Thyroid gland (tissue), 4 donors: ENCODE data around the gene PRND. TPM values are rescaled to one million over a fixed set of nuclear protein-coding genes. Genes with fewer than 3 reads are reported as not detected.
"Not testable (repeated sequence)": the region's sequence is repeated elsewhere in the genome, so short reads cannot be mapped to it uniquely, and the experiment has no call there.

Experiments used
- DNase-seq, 2 donors: peaks; one replicate each; pipeline ENCODE4 v3.0.0-alpha.2; 2019
- H3K27ac ChIP-seq, 3 donors: fragments of 200-600 bp; sonication (generic); 1 replicate in 2 of 3; 2 replicates in 1 of 3; pipeline ENCODE4 v1.5.1; 2016 to 2019; ENCODE audit warnings: mild to moderate bottlenecking in 1 of 3, moderate library complexity in 1 of 3
- H3K27me3 ChIP-seq: fragments of 200-600 bp; sonication (generic); one replicate; pipeline ENCODE4 v1.5.1; 2019
- H3K36me3 ChIP-seq, 2 donors: fragments of 200-600 bp; sonication (generic); one replicate each; pipeline ENCODE4 v1.5.1; 2016 to 2019
- H3K4me1 ChIP-seq, 2 donors: fragments of 200-600 bp; sonication (generic); one replicate each; pipeline ENCODE4 v1.5.1; 2017 to 2019
- H3K4me3 ChIP-seq, 3 donors: fragments of 200-600 bp; sonication (generic); replicated peaks in 1 of 3; 1 replicate in 2 of 3; 2 replicates in 1 of 3; pipeline ENCODE4 v1.5.1; 2016; ENCODE audit warnings: mild to moderate bottlenecking in 1 of 3
- H3K9me3 ChIP-seq: fragments of 200-600 bp; sonication (generic); one replicate; pipeline ENCODE4 v1.5.1; 2017
- POLR2A ChIP-seq, 2 donors: fragments of 450-650 bp; IDR thresholded peaks; one replicate each; pipeline ENCODE4 v1.6.1; 2017; ENCODE audit warnings: antibody characterized with exemption in 2 of 2, mild to moderate bottlenecking in 2 of 2, moderate library complexity in 1 of 2
- WGBS, 2 donors: methylation state at CpG; one replicate each; pipeline ENCODE4 v1.1.5; 2017; 5-methylcytosine and 5-hydroxymethylcytosine counted together
- intact Hi-C: fragments of 100-400 bp; cut with DNase I; formaldehyde crosslinking; loops from one replicate; pipeline ENCODE4 v1.15.1; 2023
- total RNA-seq, 4 donors: library from RNA; depleted of rRNA; stranded (reverse); fragments of >200 nt; gene quantifications; one replicate each; pipeline ENCODE4 v1.2.3, GENCODE V29; 2016
- TF ChIP-seq, protein P1 (sequence below), 6 experiments: fragments of 200-600 bp in 3 of 6; fragments of 450-650 bp in 3 of 6; sonication (generic) in 3 of 6; IDR thresholded peaks; one replicate each; pipeline ENCODE4 v1.5.1; 2016 to 2019; ENCODE audit warnings: antibody characterized with exemption in 6 of 6, mild to moderate bottlenecking in 2 of 6, inconsistent platforms in 1 of 6, moderate library complexity in 1 of 6

The PRND gene
- total RNA-seq, 4 donors from 2014 or later, result 0.89 to 2.0 TPM; not detected in 2

DNA sequence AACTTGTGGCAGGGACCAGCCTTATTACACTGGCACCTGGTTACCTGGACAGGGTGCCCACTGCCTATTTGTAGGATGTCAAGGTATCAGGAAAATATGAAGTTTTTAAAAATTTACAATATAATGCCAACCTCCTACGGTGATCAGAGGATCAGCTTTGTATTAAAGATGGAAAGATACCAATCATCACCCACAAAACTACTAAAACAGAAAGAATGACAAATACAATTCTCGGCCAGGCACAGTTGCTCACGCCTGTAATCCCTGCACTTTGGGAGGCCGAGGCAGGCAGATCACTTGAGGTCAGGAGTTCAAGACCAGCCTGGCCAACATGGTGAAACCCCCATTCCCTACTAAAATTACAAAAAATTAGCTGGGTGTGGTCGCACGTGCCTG is 18.4 kb upstream of the PRND start:
- 86 to 87% methylated on average over 6 of the region's 6 CpGs for WGBS, 2 donors

DNA sequence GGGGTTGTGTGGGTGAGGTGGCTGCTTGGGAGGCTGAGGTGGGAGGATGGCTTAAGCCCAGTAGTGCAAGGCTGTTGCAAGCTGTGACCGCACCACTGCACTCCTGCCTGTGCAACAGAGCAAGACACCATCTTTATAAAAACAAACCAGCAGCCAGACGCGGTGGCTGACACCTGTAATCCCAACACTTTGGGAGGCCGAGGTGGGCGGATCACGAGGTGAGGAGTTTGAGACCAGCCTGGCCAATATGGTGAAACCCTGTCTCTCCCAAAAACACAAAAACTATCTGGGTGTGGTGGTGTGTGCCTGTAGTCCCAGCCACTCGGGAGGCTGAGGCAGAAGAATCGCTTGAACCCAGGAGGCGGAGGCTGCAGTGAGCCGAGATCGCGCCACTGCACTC is 14.8 kb upstream of the PRND start:
- H3K27ac ChIP-seq, H3K4me3 ChIP-seq, DNase-seq, H3K36me3 ChIP-seq, intact Hi-C loops, H3K27me3 ChIP-seq, H3K9me3 ChIP-seq: not testable (repeated sequence)
- WGBS, 2 donors, result 89 to 97% methylated on average over 12 of the region's 12 CpGs
- H3K4me1 ChIP-seq, result peaks cover 11 to 28% of the 10 kb centered on the region in 2 donors

More for the DNA sequence above, 18.4 kb upstream of the PRND start:
- TF ChIP-seq POLR2A (IDR thresholded peaks at IDR 0.05), result no peak
- TF ChIP-seq, protein P1, sequence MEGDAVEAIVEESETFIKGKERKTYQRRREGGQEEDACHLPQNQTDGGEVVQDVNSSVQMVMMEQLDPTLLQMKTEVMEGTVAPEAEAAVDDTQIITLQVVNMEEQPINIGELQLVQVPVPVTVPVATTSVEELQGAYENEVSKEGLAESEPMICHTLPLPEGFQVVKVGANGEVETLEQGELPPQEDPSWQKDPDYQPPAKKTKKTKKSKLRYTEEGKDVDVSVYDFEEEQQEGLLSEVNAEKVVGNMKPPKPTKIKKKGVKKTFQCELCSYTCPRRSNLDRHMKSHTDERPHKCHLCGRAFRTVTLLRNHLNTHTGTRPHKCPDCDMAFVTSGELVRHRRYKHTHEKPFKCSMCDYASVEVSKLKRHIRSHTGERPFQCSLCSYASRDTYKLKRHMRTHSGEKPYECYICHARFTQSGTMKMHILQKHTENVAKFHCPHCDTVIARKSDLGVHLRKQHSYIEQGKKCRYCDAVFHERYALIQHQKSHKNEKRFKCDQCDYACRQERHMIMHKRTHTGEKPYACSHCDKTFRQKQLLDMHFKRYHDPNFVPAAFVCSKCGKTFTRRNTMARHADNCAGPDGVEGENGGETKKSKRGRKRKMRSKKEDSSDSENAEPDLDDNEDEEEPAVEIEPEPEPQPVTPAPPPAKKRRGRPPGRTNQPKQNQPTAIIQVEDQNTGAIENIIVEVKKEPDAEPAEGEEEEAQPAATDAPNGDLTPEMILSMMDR (IDR thresholded peaks at IDR 0.05), result no peak
- no peaks in the 10 kb centered on the region for H3K9me3 ChIP-seq
- no peak for DNase-seq
- H3K4me1 ChIP-seq, result peaks cover 11 to 29% of the 10 kb centered on the region in 2 donors
- H3K4me3 ChIP-seq, result no peak overlapping the region
- peak overlapping the region in 1 of 3 donors; percentile 84 for H3K27ac ChIP-seq
- intact Hi-C loops, result no loop called here
- peaks cover 5 to 16% of the 10 kb centered on the region in 2 donors for H3K36me3 ChIP-seq
- H3K27me3 ChIP-seq, result no peaks in the 10 kb centered on the region

DNA sequence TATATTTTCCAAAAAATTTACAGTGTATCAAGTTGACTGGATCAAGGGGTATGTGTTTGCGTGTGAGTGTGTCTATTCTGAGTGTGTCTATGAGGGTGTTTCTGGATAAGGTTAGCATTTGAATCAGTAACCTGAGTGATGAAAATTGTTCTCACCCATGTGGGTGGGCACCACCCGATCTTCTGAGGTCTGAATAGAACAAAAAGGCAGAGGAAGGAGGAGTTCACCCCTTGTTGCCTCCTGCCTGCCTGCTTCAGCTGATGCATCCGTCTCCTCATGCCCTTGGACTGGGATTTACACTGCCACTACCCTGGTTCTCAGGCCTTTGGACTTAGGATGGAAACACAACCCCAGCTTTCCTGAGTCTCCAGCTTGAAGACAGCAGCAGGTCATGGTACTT is 13.7 kb upstream of the PRND start:
- H3K36me3 ChIP-seq, result no peaks in the 10 kb centered on the region
- H3K4me3 ChIP-seq, result no peak overlapping the region
- no peaks in the 10 kb centered on the region for H3K27me3 ChIP-seq
- TF ChIP-seq, protein P1 (IDR thresholded peaks at IDR 0.05), result no peak
- no peak for TF ChIP-seq POLR2A (IDR thresholded peaks at IDR 0.05)
- peaks cover 11 to 17% of the 10 kb centered on the region in 2 donors for H3K4me1 ChIP-seq
- H3K27ac ChIP-seq, result no peak overlapping the region
- no peak for DNase-seq
- H3K9me3 ChIP-seq, result no peaks in the 10 kb centered on the region
- intact Hi-C loops, result no loop called here
- WGBS, 2 donors, result 65 to 89% methylated on average over 3 of the region's 3 CpGs

DNA sequence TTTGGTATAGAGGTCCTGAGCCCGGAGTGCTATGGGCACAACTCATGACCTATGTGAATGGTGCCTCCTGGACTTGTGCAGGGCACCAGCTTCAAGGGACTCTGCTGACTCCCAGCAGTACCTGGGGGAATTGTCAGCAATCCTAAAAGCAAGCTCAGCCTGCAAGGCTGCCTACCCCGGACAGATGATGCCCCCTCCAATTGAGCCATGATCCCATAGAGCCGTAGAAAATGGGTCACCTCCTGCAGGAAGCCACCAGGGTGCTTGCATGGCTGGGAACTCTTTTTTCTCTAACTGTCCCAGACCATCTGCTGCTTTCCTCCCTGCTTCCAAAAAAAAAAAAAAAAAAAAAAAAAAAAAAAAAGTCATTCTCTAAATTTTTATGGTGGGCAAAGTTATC is 12.9 kb upstream of the PRND start:
- no peaks in the 10 kb centered on the region for H3K27me3 ChIP-seq
- no peak for DNase-seq
- H3K9me3 ChIP-seq, result no peaks in the 10 kb centered on the region
- intact Hi-C loops, result no loop called here
- H3K4me3 ChIP-seq, result no peak overlapping the region
- peaks cover 4 to 9% of the 10 kb centered on the region in 2 donors for H3K4me1 ChIP-seq
- TF ChIP-seq, protein P1 (IDR thresholded peaks at IDR 0.05), result no peak
- TF ChIP-seq POLR2A (IDR thresholded peaks at IDR 0.05), result no peak
- 92 to 96% methylated on average over 3 of the region's 3 CpGs for WGBS, 2 donors
- no peaks in the 10 kb centered on the region for H3K36me3 ChIP-seq
- no peak overlapping the region for H3K27ac ChIP-seq

DNA sequence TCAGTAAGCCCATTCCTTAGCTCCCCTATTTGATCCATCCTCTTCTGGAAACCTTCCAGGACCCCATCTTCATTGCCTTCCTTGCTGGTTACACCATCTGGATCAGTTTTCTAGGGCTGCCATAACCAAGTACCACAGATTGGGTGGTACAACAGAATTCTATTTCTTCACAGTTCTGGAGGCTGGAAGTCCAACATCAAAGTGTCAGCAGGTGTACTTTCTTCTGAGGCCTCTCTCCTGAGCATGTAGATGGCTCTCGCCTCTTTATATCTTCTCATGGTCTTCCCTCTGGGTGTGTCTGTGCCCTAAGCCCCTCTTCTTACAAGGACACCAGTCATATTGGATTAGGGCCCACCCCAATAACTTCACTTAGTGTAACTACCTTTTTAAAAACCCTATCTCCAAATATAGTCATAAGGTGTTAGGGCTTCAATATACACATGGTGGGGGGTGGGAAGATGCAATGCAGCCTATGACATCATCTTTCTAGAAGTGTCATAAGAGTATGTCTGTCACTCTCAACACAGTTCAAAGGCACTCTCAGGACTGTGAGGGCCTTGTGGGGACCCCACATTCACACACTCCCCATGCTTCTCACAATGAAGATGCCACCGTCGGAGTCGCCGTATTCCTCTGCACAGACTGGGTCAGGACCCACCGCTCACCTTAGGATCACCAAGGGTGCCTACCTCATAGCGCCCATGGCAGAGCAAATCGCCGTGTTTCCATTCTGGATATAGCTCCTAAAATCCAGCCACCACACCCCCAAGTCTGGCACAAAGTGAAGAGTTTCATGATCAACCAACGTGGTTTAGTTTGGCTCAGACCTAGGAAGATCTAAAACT is 12.2 kb upstream of the PRND start:
- peaks cover 0 to 3% of the 10 kb centered on the region in 2 donors for H3K4me1 ChIP-seq
- no peak overlapping the region for H3K27ac ChIP-seq
- 98% methylated on average over 10 of the region's 10 CpGs for WGBS, 2 donors
- H3K36me3 ChIP-seq, result no peaks in the 10 kb centered on the region
- TF ChIP-seq POLR2A (IDR thresholded peaks at IDR 0.05), result no peak
- TF ChIP-seq, protein P1 (IDR thresholded peaks at IDR 0.05), result no peak
- no peaks in the 10 kb centered on the region for H3K9me3 ChIP-seq
- DNase-seq, result no peak
- no peaks in the 10 kb centered on the region for H3K27me3 ChIP-seq
- no peak overlapping the region for H3K4me3 ChIP-seq
- intact Hi-C loops, result no loop called here
